ENCODE data around the gene MMAB. TPM values are rescaled to one million over a fixed set of nuclear protein-coding genes. Genes with fewer than 3 reads are reported as not detected.

MMAB gene
- total and polyA plus RNA-seq, 4 donors, result 47.1 to 101 (median 77.1) TPM

DNA sequence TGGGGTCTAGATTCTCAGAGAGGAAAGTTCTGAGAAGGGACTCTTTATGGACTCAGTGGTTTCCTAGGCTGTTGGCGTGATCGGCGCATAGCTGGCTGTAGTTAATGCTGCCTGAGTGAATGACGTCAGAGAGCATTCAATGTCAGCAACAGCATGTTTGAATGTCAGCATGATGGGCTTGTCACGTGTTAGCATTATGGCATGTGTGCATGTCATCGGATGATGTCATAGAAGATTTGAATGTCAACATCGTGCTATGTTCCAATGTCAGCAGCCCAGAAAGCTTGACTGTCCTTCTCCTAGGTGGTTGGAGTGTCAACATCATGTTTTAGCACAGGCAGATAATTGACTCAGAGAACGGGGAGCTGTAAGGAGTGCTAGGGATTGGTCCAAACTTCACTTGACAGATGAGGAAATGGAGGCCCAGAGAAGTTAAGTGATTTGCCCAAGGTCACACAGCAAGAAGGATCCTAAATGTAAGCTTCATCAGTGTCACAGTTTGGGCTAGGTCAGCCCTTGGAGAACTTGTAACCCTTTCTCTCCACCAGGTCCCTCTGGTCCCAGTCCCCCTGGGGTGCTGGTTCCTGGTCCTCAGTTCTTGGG, 45.8 kb upstream of the MMAB start:
- WGBS, result 95% methylated on average over 8 of the region's 8 CpGs
- DNase-seq (ENCODE audit: low spot score), result no peak

GRCh38 chr12:109618082-109618481, 44.8 kb upstream of the MMAB start:
- H3K27me3 ChIP-seq (ENCODE audit: control insufficient read depth in 4 of 4, insufficient read depth in 4 of 4, low read length in 3 of 4), result no peaks in the 10 kb centered on the region
- no peak overlapping the region for H3K27ac ChIP-seq (ENCODE audit: low read depth in 1 of 2, low read length in 2 of 2)
- WGBS, result 88% methylated on average over 5 of the region's 5 CpGs
- no peak overlapping the region for H3K4me3 ChIP-seq (ENCODE audit: low read depth in 1 of 3, low read length in 3 of 3)
- no peak overlapping the region for H3K9ac ChIP-seq (ENCODE audit: low read depth in 1 of 2, low read length in 2 of 2)
- TF ChIP-seq, protein P1, sequence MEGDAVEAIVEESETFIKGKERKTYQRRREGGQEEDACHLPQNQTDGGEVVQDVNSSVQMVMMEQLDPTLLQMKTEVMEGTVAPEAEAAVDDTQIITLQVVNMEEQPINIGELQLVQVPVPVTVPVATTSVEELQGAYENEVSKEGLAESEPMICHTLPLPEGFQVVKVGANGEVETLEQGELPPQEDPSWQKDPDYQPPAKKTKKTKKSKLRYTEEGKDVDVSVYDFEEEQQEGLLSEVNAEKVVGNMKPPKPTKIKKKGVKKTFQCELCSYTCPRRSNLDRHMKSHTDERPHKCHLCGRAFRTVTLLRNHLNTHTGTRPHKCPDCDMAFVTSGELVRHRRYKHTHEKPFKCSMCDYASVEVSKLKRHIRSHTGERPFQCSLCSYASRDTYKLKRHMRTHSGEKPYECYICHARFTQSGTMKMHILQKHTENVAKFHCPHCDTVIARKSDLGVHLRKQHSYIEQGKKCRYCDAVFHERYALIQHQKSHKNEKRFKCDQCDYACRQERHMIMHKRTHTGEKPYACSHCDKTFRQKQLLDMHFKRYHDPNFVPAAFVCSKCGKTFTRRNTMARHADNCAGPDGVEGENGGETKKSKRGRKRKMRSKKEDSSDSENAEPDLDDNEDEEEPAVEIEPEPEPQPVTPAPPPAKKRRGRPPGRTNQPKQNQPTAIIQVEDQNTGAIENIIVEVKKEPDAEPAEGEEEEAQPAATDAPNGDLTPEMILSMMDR (IDR thresholded peaks at IDR 0.05; ENCODE audit: low read depth, low read length, missing input control), result no peak
- TF ChIP-seq, protein P2, sequence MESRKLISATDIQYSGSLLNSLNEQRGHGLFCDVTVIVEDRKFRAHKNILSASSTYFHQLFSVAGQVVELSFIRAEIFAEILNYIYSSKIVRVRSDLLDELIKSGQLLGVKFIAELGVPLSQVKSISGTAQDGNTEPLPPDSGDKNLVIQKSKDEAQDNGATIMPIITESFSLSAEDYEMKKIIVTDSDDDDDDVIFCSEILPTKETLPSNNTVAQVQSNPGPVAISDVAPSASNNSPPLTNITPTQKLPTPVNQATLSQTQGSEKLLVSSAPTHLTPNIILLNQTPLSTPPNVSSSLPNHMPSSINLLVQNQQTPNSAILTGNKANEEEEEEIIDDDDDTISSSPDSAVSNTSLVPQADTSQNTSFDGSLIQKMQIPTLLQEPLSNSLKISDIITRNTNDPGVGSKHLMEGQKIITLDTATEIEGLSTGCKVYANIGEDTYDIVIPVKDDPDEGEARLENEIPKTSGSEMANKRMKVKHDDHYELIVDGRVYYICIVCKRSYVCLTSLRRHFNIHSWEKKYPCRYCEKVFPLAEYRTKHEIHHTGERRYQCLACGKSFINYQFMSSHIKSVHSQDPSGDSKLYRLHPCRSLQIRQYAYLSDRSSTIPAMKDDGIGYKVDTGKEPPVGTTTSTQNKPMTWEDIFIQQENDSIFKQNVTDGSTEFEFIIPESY (IDR thresholded peaks at IDR 0.05), result no peak
- TF ChIP-seq FOXA1 (IDR thresholded peaks at IDR 0.05), result no peak
- TF ChIP-seq, protein P3, sequence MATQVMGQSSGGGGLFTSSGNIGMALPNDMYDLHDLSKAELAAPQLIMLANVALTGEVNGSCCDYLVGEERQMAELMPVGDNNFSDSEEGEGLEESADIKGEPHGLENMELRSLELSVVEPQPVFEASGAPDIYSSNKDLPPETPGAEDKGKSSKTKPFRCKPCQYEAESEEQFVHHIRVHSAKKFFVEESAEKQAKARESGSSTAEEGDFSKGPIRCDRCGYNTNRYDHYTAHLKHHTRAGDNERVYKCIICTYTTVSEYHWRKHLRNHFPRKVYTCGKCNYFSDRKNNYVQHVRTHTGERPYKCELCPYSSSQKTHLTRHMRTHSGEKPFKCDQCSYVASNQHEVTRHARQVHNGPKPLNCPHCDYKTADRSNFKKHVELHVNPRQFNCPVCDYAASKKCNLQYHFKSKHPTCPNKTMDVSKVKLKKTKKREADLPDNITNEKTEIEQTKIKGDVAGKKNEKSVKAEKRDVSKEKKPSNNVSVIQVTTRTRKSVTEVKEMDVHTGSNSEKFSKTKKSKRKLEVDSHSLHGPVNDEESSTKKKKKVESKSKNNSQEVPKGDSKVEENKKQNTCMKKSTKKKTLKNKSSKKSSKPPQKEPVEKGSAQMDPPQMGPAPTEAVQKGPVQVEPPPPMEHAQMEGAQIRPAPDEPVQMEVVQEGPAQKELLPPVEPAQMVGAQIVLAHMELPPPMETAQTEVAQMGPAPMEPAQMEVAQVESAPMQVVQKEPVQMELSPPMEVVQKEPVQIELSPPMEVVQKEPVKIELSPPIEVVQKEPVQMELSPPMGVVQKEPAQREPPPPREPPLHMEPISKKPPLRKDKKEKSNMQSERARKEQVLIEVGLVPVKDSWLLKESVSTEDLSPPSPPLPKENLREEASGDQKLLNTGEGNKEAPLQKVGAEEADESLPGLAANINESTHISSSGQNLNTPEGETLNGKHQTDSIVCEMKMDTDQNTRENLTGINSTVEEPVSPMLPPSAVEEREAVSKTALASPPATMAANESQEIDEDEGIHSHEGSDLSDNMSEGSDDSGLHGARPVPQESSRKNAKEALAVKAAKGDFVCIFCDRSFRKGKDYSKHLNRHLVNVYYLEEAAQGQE (IDR thresholded peaks at IDR 0.05), result no peak
- no peak for TF ChIP-seq GABPA (IDR thresholded peaks at IDR 0.05 in 1 of 2, conservative IDR thresholded peaks at IDR 0.05 in 1 of 2)
- no peak for TF ChIP-seq RXRA (IDR thresholded peaks at IDR 0.05)
- no peak for TF ChIP-seq SP1 (IDR thresholded peaks at IDR 0.05)
- TF ChIP-seq FOXA2 (IDR thresholded peaks at IDR 0.05), result no peak
- TF ChIP-seq, protein P4, sequence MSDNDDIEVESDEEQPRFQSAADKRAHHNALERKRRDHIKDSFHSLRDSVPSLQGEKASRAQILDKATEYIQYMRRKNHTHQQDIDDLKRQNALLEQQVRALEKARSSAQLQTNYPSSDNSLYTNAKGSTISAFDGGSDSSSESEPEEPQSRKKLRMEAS (IDR thresholded peaks at IDR 0.05), result no peak
- no peak for TF ChIP-seq HNF4A (conservative IDR thresholded peaks at IDR 0.05)
- TF ChIP-seq RAD21 (IDR thresholded peaks at IDR 0.05), result no peak
- no peak for TF ChIP-seq NR2F2 (IDR thresholded peaks at IDR 0.05)
- no peak for TF ChIP-seq EGR1 (IDR thresholded peaks at IDR 0.05; ENCODE audit: low read depth in 2 of 2)
- no peak for TF ChIP-seq ATF3 (IDR thresholded peaks at IDR 0.05)
- no peak for TF ChIP-seq YY1 (IDR thresholded peaks at IDR 0.05)
- no peak for TF ChIP-seq TAF1 (conservative IDR thresholded peaks at IDR 0.05)
- no peak for TF ChIP-seq HNF4G (IDR thresholded peaks at IDR 0.05)
- TF ChIP-seq JUND (IDR thresholded peaks at IDR 0.05), result no peak
- H3K9me3 ChIP-seq (ENCODE audit: control insufficient read depth in 4 of 4, low read length in 3 of 4), result no peaks in the 10 kb centered on the region
- H3K4me1 ChIP-seq (ENCODE audit: control insufficient read depth in 4 of 4, insufficient read depth in 4 of 4, low read length in 3 of 4), result peaks cover 3 to 13% (median 9%) of the 10 kb centered on the region in 4 donors
- no peaks in the 10 kb centered on the region for H3K36me3 ChIP-seq (ENCODE audit: control insufficient read depth in 4 of 4, insufficient read depth in 3 of 4, low read depth in 1 of 4, low read length in 3 of 4)
- no peak for DNase-seq (ENCODE audit: low spot score)

More for the DNA sequence above, 45.8 kb upstream of the MMAB start:
- H3K27ac ChIP-seq (ENCODE audit: low read depth in 1 of 2, low read length in 2 of 2), result no peak overlapping the region
- TF ChIP-seq RAD21 (IDR thresholded peaks at IDR 0.05), result no peak
- no peak for TF ChIP-seq NR2F2 (IDR thresholded peaks at IDR 0.05)
- no peak for TF ChIP-seq ATF3 (IDR thresholded peaks at IDR 0.05)
- TF ChIP-seq YY1 (IDR thresholded peaks at IDR 0.05), result no peak
- TF ChIP-seq JUND (IDR thresholded peaks at IDR 0.05), result no peak
- TF ChIP-seq, protein P4 (IDR thresholded peaks at IDR 0.05), result no peak
- no peak for TF ChIP-seq RXRA (IDR thresholded peaks at IDR 0.05)
- TF ChIP-seq EGR1 (IDR thresholded peaks at IDR 0.05; ENCODE audit: low read depth in 2 of 2), result no peak
- no peak for TF ChIP-seq HNF4A (conservative IDR thresholded peaks at IDR 0.05)
- H3K4me3 ChIP-seq (ENCODE audit: low read depth in 1 of 3, low read length in 3 of 3), result no peak overlapping the region
- H3K9ac ChIP-seq (ENCODE audit: low read depth in 1 of 2, low read length in 2 of 2), result no peak overlapping the region
- H3K4me1 ChIP-seq (ENCODE audit: control insufficient read depth in 4 of 4, insufficient read depth in 4 of 4, low read length in 3 of 4), result peaks cover 3 to 13% (median 9%) of the 10 kb centered on the region in 4 donors
- no peaks in the 10 kb centered on the region for H3K27me3 ChIP-seq (ENCODE audit: control insufficient read depth in 4 of 4, insufficient read depth in 4 of 4, low read length in 3 of 4)
- H3K36me3 ChIP-seq (ENCODE audit: control insufficient read depth in 4 of 4, insufficient read depth in 3 of 4, low read depth in 1 of 4, low read length in 3 of 4), result no peaks in the 10 kb centered on the region
- no peaks in the 10 kb centered on the region for H3K9me3 ChIP-seq (ENCODE audit: control insufficient read depth in 4 of 4, low read length in 3 of 4)
